ENCODE measurements around the gene TXNDC2. TPM values are rescaled to one million over a fixed set of nuclear protein-coding genes. Genes with fewer than 3 reads are reported as not detected.

TXNDC2 gene
- total and polyA plus RNA-seq, 2 donors = 0.02 TPM; not detected in 1

GRCh38 chr18:9919564-9920232 is 33.9 kb downstream of the TXNDC2 start:
- H3K27me3 ChIP-seq (ENCODE audit: control insufficient read depth in 2 of 2, insufficient read depth in 1 of 2, low read length in 1 of 2) = no peaks in the 10 kb centered on the region
- no peak overlapping the region for H3K27ac ChIP-seq (ENCODE audit: low read depth in 1 of 2, low read length in 1 of 2)
- no peaks in the 10 kb centered on the region for H3K9me3 ChIP-seq (ENCODE audit: control insufficient read depth in 2 of 2, insufficient read depth in 1 of 2, low read length in 1 of 2)
- 91% methylated on average over 8 of the region's 8 CpGs for WGBS
- H3K4me3 ChIP-seq (ENCODE audit: low read length in 2 of 2) = no peak overlapping the region
- no peak for DNase-seq (ENCODE audit: low read depth in 6 of 9, low spot score in 9 of 9)
- H3K4me1 ChIP-seq (ENCODE audit: control insufficient read depth in 2 of 2, insufficient read depth in 2 of 2, low read length in 2 of 2) = peaks cover 21 to 30% of the 10 kb centered on the region in 2 donors
- H3K36me3 ChIP-seq (ENCODE audit: control insufficient read depth in 2 of 2, insufficient read depth in 2 of 2, low read length in 1 of 2) = no peaks in the 10 kb centered on the region

- Histone ChIP-seq H3K36me3 (ENCODE audit: control insufficient read depth in 2 of 2, insufficient read depth in 2 of 2, low read length in 1 of 2) (no peaks in the 10 kb centered on the region), H3K4me1 (ENCODE audit: control insufficient read depth in 2 of 2, insufficient read depth in 2 of 2, low read length in 2 of 2) (peaks cover 25 to 29% of the 10 kb centered on the region in 2 donors), H3K9me3 (ENCODE audit: control insufficient read depth in 2 of 2, insufficient read depth in 1 of 2, low read length in 1 of 2) (no peaks in the 10 kb centered on the region), H3K27me3 (ENCODE audit: control insufficient read depth in 2 of 2, insufficient read depth in 1 of 2, low read length in 1 of 2) (no peaks in the 10 kb centered on the region), H3K27ac (ENCODE audit: low read depth in 1 of 2, low read length in 1 of 2) (no peak overlapping the region), H3K4me3 (ENCODE audit: low read length in 2 of 2) (no peak overlapping the region)
- 55% methylated on average over 4 of the region's 4 CpGs for WGBS
- DNase-seq (ENCODE audit: low read depth in 6 of 9, low spot score in 9 of 9) = peak in 1 of 9 donors; percentile 28
Observed at GRCh38 chr18:9922592-9923311, 37.0 kb downstream of the TXNDC2 start.

GRCh38 chr18:9924371-9924943 is 38.7 kb downstream of the TXNDC2 start:
- peaks cover 22 to 24% of the 10 kb centered on the region in 2 donors for H3K4me1 ChIP-seq (ENCODE audit: control insufficient read depth in 2 of 2, insufficient read depth in 2 of 2, low read length in 2 of 2)
- 51% methylated on average over 4 of the region's 4 CpGs for WGBS
- H3K9me3 ChIP-seq (ENCODE audit: control insufficient read depth in 2 of 2, insufficient read depth in 1 of 2, low read length in 1 of 2) = no peaks in the 10 kb centered on the region
- no peak for DNase-seq (ENCODE audit: low read depth in 6 of 9, low spot score in 9 of 9)
- no peak overlapping the region for H3K4me3 ChIP-seq (ENCODE audit: low read length in 2 of 2)
- H3K36me3 ChIP-seq (ENCODE audit: control insufficient read depth in 2 of 2, insufficient read depth in 2 of 2, low read length in 1 of 2) = no peaks in the 10 kb centered on the region
- H3K27me3 ChIP-seq (ENCODE audit: control insufficient read depth in 2 of 2, insufficient read depth in 1 of 2, low read length in 1 of 2) = no peaks in the 10 kb centered on the region
- H3K27ac ChIP-seq (ENCODE audit: low read depth in 1 of 2, low read length in 1 of 2) = no peak overlapping the region

DNA sequence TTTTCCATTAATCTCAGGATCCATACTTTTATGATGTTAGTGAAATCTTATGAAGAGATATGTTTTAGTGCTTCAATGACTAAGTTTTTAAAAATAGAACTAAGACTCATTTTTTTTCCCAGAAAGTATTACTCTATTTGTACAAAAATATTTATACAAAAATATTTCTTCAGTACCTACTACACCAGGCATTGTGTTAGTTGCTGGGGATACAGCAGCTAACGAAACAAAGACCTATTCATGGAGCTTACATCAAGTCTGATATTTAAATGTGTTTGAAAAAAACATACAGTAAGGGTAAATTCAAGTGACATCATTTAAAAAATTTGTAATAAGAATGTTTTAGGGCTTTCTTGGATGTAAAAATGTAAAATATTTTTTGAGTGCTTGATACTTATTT is 39.6 kb downstream of the TXNDC2 start:
- Histone ChIP-seq H3K4me3 (ENCODE audit: low read length in 2 of 2) (no peak overlapping the region), H3K27me3 (ENCODE audit: control insufficient read depth in 2 of 2, insufficient read depth in 1 of 2, low read length in 1 of 2) (no peaks in the 10 kb centered on the region), H3K9me3 (ENCODE audit: control insufficient read depth in 2 of 2, insufficient read depth in 1 of 2, low read length in 1 of 2) (no peaks in the 10 kb centered on the region), H3K27ac (ENCODE audit: low read depth in 1 of 2, low read length in 1 of 2) (no peak overlapping the region), H3K36me3 (ENCODE audit: control insufficient read depth in 2 of 2, insufficient read depth in 2 of 2, low read length in 1 of 2) (no peaks in the 10 kb centered on the region), H3K4me1 (ENCODE audit: control insufficient read depth in 2 of 2, insufficient read depth in 2 of 2, low read length in 2 of 2) (peaks cover 16 to 17% of the 10 kb centered on the region in 2 donors)
- DNase-seq (ENCODE audit: low read depth in 6 of 9, low spot score in 9 of 9) = no peak
- 92% methylated on average over 1 of the region's 1 CpG for WGBS

GRCh38 chr18:9925795-9926194 is 40.0 kb downstream of the TXNDC2 start:
- no peak for DNase-seq (ENCODE audit: low read depth in 6 of 9, low spot score in 9 of 9)
- 95% methylated on average over 4 of the region's 4 CpGs for WGBS
- Histone ChIP-seq H3K4me3 (ENCODE audit: low read length in 2 of 2) (no peak overlapping the region), H3K27me3 (ENCODE audit: control insufficient read depth in 2 of 2, insufficient read depth in 1 of 2, low read length in 1 of 2) (no peaks in the 10 kb centered on the region), H3K9me3 (ENCODE audit: control insufficient read depth in 2 of 2, insufficient read depth in 1 of 2, low read length in 1 of 2) (no peaks in the 10 kb centered on the region), H3K4me1 (ENCODE audit: control insufficient read depth in 2 of 2, insufficient read depth in 2 of 2, low read length in 2 of 2) (peaks cover 11 to 14% of the 10 kb centered on the region in 2 donors), H3K36me3 (ENCODE audit: control insufficient read depth in 2 of 2, insufficient read depth in 2 of 2, low read length in 1 of 2) (no peaks in the 10 kb centered on the region), H3K27ac (ENCODE audit: low read depth in 1 of 2, low read length in 1 of 2) (no peak overlapping the region)

GRCh38 chr18:9926223-9926894 is 40.6 kb downstream of the TXNDC2 start:
- peaks cover 11 to 14% of the 10 kb centered on the region in 2 donors for H3K4me1 ChIP-seq (ENCODE audit: control insufficient read depth in 2 of 2, insufficient read depth in 2 of 2, low read length in 2 of 2)
- H3K36me3 ChIP-seq (ENCODE audit: control insufficient read depth in 2 of 2, insufficient read depth in 2 of 2, low read length in 1 of 2) = no peaks in the 10 kb centered on the region
- no peak overlapping the region for H3K4me3 ChIP-seq (ENCODE audit: low read length in 2 of 2)
- DNase-seq (ENCODE audit: low read depth in 6 of 9, low spot score in 9 of 9) = no peak
- WGBS = 98% methylated on average over 2 of the region's 2 CpGs
- H3K9me3 ChIP-seq (ENCODE audit: control insufficient read depth in 2 of 2, insufficient read depth in 1 of 2, low read length in 1 of 2) = no peaks in the 10 kb centered on the region
- H3K27ac ChIP-seq (ENCODE audit: low read depth in 1 of 2, low read length in 1 of 2) = no peak overlapping the region
- no peaks in the 10 kb centered on the region for H3K27me3 ChIP-seq (ENCODE audit: control insufficient read depth in 2 of 2, insufficient read depth in 1 of 2, low read length in 1 of 2)

DNA sequence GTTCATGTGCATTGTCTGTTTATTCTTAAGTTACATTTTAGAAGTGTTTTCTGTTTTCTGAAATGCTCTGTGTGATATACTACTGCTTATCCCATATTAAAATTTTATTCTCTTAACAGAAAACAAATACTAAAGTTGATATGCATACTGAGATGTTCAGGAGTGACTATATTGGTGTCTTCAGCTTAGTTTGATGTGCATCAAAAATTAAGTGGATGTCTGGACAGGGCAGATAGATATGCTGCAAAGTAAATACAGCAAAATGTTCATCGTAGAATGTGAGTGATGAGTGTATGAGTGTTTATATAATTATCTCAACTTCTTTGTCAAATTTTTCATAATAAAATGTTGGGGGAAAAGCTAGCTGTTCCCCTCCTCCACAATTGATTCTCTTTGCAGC is 41.2 kb downstream of the TXNDC2 start:
- Histone ChIP-seq H3K4me3 (ENCODE audit: low read length in 2 of 2) (no peak overlapping the region), H3K36me3 (ENCODE audit: control insufficient read depth in 2 of 2, insufficient read depth in 2 of 2, low read length in 1 of 2) (no peaks in the 10 kb centered on the region), H3K9me3 (ENCODE audit: control insufficient read depth in 2 of 2, insufficient read depth in 1 of 2, low read length in 1 of 2) (no peaks in the 10 kb centered on the region), H3K27ac (ENCODE audit: low read depth in 1 of 2, low read length in 1 of 2) (no peak overlapping the region), H3K27me3 (ENCODE audit: control insufficient read depth in 2 of 2, insufficient read depth in 1 of 2, low read length in 1 of 2) (no peaks in the 10 kb centered on the region), H3K4me1 (ENCODE audit: control insufficient read depth in 2 of 2, insufficient read depth in 2 of 2, low read length in 2 of 2) (peaks cover 11 to 14% of the 10 kb centered on the region in 2 donors)
- DNase-seq (ENCODE audit: low read depth in 6 of 9, low spot score in 9 of 9) = no peak
- 87% methylated on average over 1 of the region's 1 CpG for WGBS

DNA sequence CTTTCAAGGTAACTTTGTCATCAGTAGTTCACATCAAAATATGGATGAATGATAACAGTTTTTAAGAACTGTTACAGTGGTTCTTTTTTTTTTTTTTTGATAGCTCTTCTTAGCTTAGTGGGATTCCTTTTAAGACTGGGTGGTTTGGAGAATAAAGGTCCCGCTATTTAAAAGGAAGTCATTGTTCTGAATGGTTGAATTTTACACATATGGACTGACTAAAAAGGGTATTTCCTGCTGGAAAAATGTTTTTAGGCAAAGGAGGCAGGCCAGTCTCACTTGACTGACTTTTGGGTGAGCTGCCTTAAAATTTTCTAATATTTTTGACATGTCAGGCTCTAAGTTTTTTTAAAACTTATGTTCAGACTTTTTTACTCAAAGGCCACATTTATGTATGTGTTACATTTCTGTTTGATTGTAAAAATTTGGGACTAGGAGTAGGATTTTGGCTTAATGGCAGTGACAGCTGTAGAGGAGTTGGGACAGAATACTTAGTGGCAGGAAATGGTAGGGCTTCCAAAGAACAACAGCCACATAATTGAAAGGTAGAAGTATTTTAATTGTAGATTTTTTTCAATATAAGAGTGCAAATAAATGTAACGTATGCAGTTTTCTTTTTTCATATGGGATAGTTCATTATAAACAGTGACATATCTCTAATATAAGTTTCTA is 41.8 kb downstream of the TXNDC2 start:
- WGBS = 63% methylated on average over 2 of the region's 2 CpGs

More for the DNA sequence above, 41.8 kb downstream of the TXNDC2 start:
- no peaks in the 10 kb centered on the region for H3K27me3 ChIP-seq (ENCODE audit: control insufficient read depth in 2 of 2, insufficient read depth in 1 of 2, low read length in 1 of 2)
- no peaks in the 10 kb centered on the region for H3K9me3 ChIP-seq (ENCODE audit: control insufficient read depth in 2 of 2, insufficient read depth in 1 of 2, low read length in 1 of 2)
- H3K4me1 ChIP-seq (ENCODE audit: control insufficient read depth in 2 of 2, insufficient read depth in 2 of 2, low read length in 2 of 2) = peaks cover 9 to 11% of the 10 kb centered on the region in 2 donors
- peaks cover 0 to 2% of the 10 kb centered on the region in 2 donors for H3K36me3 ChIP-seq (ENCODE audit: control insufficient read depth in 2 of 2, insufficient read depth in 2 of 2, low read length in 1 of 2)
- H3K27ac ChIP-seq (ENCODE audit: low read depth in 1 of 2, low read length in 1 of 2) = no peak overlapping the region
- no peak for DNase-seq (ENCODE audit: low read depth in 6 of 9, low spot score in 9 of 9)
- H3K4me3 ChIP-seq (ENCODE audit: low read length in 2 of 2) = no peak overlapping the region
